Caco-2 (cell line): ENCODE measurements around the gene HOXB7. TPM values are rescaled to one million over a fixed set of nuclear protein-coding genes. Genes with fewer than 3 reads are reported as not detected.
A peak's percentile ranks its signal among the peaks of the same experiment; 100 is the strongest.

ENCODE experiments used
- Bru-seq: library from RNA; stranded (reverse); fragments of 400-500 nt; gene quantifications from one replicate; lab custom pipeline; 2021; lab: Mats Ljungman, UMichigan
- BruChase-seq, 2 experiments: library from RNA; stranded (reverse); fragments of 400-500 nt; gene quantifications; one replicate each; lab custom pipeline; 2021; lab: Mats Ljungman, UMichigan
- BruUV-seq: library from RNA; stranded (reverse); fragments of 400-500 nt; replicated peaks from 2 replicates; lab custom pipeline; 2021; lab: Mats Ljungman, UMichigan
- CTCF ChIA-PET: fragments of 300-600 bp; sonication (Branson Sonifier 250); formaldehyde crosslinking; loops from one replicate; lab custom pipeline; 2022; ENCODE audit warnings: antibody characterized with exemption; lab: Charles Lee
- POLR2A ChIA-PET: fragments of 300-600 bp; sonication (Branson Sonifier 250); formaldehyde crosslinking; loops from one replicate; lab custom pipeline; 2022; ENCODE audit warnings: antibody characterized with exemption; lab: Charles Lee
- DNase-seq, 2 experiments: peaks; one replicate each; pipeline versions ENCODE4 v3.0.0 to v3.0.0-alpha.2; 2020 to 2022
- H3K27me3 ChIP-seq: replicated peaks from 2 replicates; pipeline ENCODE4 v1.6.0; 2011; ENCODE audit warnings: low read length; ENCODE audit not compliant: control insufficient read depth, insufficient read depth
- H3K36me3 ChIP-seq: 2 replicates; pipeline ENCODE4 v1.5.1; 2011; ENCODE audit warnings: low read length; ENCODE audit not compliant: control insufficient read depth, insufficient read depth
- H3K4me1 ChIP-seq: fragments of 250-450 bp; sonication (Bioruptor Pico); 2 replicates; pipeline ENCODE4 v1.5.1; 2020; ENCODE audit warnings: mild to moderate bottlenecking
- H3K4me3 ChIP-seq: 2 replicates; pipeline ENCODE4 v1.5.1; 2011; ENCODE audit warnings: low read depth, mild to moderate bottlenecking, control low read depth, low read length
- H3K9me3 ChIP-seq: fragments of 250-450 bp; sonication (Bioruptor Pico); 2 replicates; pipeline ENCODE4 v1.5.1; 2020; ENCODE audit warnings: mild to moderate bottlenecking, moderate library complexity
- H3K27ac Mint-ChIP-seq: one replicate; pipeline ENCODE4 v1.8.0; 2022; ENCODE audit warnings: mixed read lengths; ENCODE audit not compliant: unreplicated experiment
- H3K27me3 Mint-ChIP-seq: one replicate; pipeline ENCODE4 v1.8.0; 2022; ENCODE audit warnings: mixed read lengths; ENCODE audit not compliant: insufficient read depth, unreplicated experiment
- H3K36me3 Mint-ChIP-seq: one replicate; pipeline ENCODE4 v1.8.0; 2022; ENCODE audit warnings: mild to moderate bottlenecking, mixed read lengths; ENCODE audit not compliant: insufficient read depth, unreplicated experiment
- H3K4me1 Mint-ChIP-seq: one replicate; pipeline ENCODE4 v1.8.0; 2022; ENCODE audit warnings: low read depth, mixed read lengths; ENCODE audit not compliant: unreplicated experiment
- H3K4me3 Mint-ChIP-seq: one replicate; pipeline ENCODE4 v1.8.0; 2022; ENCODE audit warnings: mild to moderate bottlenecking, moderate library complexity, mixed read lengths; ENCODE audit not compliant: unreplicated experiment
- H3K9me3 Mint-ChIP-seq: one replicate; pipeline ENCODE4 v1.8.0; 2022; ENCODE audit warnings: mixed read lengths; ENCODE audit not compliant: unreplicated experiment
- intact Hi-C: fragments of 100-400 bp; cut with micrococcal nuclease; formaldehyde crosslinking; loops from one replicate; pipeline ENCODE4 v1.10.0; 2022; ENCODE audit not compliant: unreplicated experiment
- long read RNA-seq: library from polyadenylated mRNA; stranded (forward); transcript quantifications from one replicate; pipeline ENCODE4 v2.0.0, GENCODE V29; 2022
- total RNA-seq: library from RNA; stranded (reverse); gene quantifications from 2 replicates; pipeline ENCODE4 v1.2.3, GENCODE V29; 2022
- TF ChIP-seq, protein P1 (sequence below), 2 experiments: fragments of 200-600 bp in 1 of 2; IDR thresholded peaks; 1 replicate in 1 of 2; 2 replicates in 1 of 2; pipeline versions ENCODE4 v1.5.1 to v1.8.0; 2011 to 2022; ENCODE audit warnings: antibody characterized with exemption in 1 of 2, control low read depth in 1 of 2, inconsistent platforms in 1 of 2, low read depth in 1 of 2, low read length in 1 of 2, mild to moderate bottlenecking in 1 of 2, moderate library complexity in 1 of 2; ENCODE audit not compliant: insufficient read depth in 1 of 2, severe bottlenecking in 1 of 2, unreplicated experiment in 1 of 2

Gene HOXB7
- 23.7 and 28.2 TPM in 2 replicates for total RNA-seq
- percentile 72 among the genes with signal in this experiment for Bru-seq, nascent RNA
- BruChase-seq, experiment 1, labeled RNA remaining after a 2-hour chase, result percentile 79 among the genes with signal in this experiment
- BruChase-seq, experiment 2, labeled RNA remaining after a 6-hour chase, result percentile 90 among the genes with signal in this experiment
- long read RNA-seq, transcript HOXB7-201 (2 exons, 1,371 nt), result major isoform, 69 of 70 reads
- long read RNA-seq, partial matches to known transcripts, result 1 of 70 reads
- long read RNA-seq, other reads (novel, unspliced or antisense), result 0 of 70 reads

DNA sequence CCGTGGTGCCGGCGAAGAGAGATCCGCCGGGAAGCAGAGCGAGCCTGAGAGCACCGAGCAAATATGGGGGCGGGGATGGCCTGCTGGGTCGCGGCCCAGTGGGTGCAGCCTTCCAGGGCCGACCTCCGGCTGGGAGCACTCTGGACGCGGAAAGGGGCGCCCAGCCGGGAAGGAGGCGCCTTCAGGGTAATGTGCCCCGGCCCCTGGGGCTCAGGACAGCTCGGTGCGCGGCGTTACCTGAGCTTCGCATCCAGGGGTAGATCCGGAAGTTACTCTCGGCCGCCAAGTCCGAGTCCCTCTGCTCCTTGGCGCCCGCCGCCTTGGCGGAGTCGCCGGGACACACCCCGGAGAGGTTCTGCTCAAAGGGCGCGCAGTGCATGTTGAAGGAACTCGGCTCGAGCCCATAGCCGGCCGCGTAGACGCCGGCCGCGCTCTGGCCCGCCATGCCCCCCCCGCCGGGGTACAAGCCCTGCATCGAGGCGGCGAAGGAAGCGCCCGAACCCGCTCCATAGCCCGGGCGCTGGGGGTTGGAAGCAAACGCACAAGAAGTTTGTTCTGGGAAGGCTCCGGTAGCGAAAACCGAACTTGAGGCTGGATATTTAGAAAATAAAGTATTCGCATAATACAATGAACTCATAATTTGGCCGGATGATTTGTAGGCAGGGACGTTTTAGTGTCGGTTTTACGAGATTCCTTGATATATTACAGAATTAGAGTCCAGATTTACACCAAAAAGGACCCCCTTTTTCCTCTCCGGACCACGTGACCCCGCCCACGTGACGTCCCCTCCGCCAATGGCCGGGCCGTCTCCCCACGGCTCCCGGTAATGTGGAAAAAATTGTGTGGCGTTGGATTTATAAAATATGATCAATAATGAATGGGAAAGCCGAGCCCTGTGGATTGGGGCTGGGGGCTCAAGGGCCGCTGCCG is at the start of gene HOXB7:
HOXB7 (minus strand) TSS at position 736 of the 930 bp plus-strand sequence; CDS start at position 637, 99 bp downstream.
- DNase-seq, result peak; percentile 88 to 92
- ChIA-PET POLR2A (interaction anchor here (0.6 to 1.3 kb wide), 4 partner anchors 9 to 804 kb away, joined by 3 to 10 read pairs (median 6); partner anchors contain the start of genes HOXB9 and PHB1), CTCF (interaction anchor here (0.6 to 1.3 kb wide), 8 partner anchors 9 to 1098 kb away, joined by 3 to 7 read pairs (median 6); no protein-coding TSS in a partner anchor)
- Histone ChIP-seq H3K27me3 (no peaks in the 10 kb centered on the region), H3K9me3 (no peaks in the 10 kb centered on the region), H3K36me3 (no peaks in the 10 kb centered on the region), H3K4me1 (peaks cover 9% of the 10 kb centered on the region), H3K4me3 (peak within 1 kb of the TSS; percentile 70)
- H3K4me1 Mint-ChIP-seq, result peaks cover 29% of the 10 kb centered on the region
- no peaks in the 10 kb centered on the region for H3K9me3 Mint-ChIP-seq
- peaks cover 15% of the 10 kb centered on the region for H3K36me3 Mint-ChIP-seq
- peak within 1 kb of the TSS; percentile 72 for H3K27ac Mint-ChIP-seq
- TSS peak; percentile 42 for BruUV-seq
- intact Hi-C loops, result no loop called here
- peak within 1 kb of the TSS; percentile 86 for H3K4me3 Mint-ChIP-seq
- TF ChIP-seq, protein P1, sequence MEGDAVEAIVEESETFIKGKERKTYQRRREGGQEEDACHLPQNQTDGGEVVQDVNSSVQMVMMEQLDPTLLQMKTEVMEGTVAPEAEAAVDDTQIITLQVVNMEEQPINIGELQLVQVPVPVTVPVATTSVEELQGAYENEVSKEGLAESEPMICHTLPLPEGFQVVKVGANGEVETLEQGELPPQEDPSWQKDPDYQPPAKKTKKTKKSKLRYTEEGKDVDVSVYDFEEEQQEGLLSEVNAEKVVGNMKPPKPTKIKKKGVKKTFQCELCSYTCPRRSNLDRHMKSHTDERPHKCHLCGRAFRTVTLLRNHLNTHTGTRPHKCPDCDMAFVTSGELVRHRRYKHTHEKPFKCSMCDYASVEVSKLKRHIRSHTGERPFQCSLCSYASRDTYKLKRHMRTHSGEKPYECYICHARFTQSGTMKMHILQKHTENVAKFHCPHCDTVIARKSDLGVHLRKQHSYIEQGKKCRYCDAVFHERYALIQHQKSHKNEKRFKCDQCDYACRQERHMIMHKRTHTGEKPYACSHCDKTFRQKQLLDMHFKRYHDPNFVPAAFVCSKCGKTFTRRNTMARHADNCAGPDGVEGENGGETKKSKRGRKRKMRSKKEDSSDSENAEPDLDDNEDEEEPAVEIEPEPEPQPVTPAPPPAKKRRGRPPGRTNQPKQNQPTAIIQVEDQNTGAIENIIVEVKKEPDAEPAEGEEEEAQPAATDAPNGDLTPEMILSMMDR (IDR thresholded peaks at IDR 0.05; ENCODE audit: insufficient read depth in 1 of 2, low read depth in 1 of 2, low read length in 1 of 2, severe bottlenecking in 1 of 2, unreplicated experiment in 1 of 2), result no peak
- peaks cover 31% of the 10 kb centered on the region for H3K27me3 Mint-ChIP-seq

DNA sequence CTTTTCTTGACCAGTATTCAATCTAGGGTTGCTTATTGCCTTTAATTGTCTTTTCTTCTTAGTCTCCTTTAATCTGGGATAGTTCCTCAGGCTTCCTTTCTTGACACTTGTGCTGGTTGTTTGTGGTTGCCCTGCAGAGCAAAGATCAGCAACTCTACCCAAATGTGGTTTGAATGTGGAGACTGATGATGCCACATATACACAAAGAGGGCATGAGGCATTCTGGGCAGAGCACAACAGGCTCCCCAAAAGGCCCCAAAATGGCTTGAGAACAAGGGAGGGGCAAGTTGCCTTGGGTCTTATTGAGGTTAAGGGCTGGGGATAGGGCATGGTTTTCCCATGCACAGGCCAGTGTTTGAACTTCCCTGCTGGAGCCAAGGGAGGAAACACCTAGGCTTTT is 45.1 kb upstream of the HOXB7 start:
- Histone ChIP-seq H3K27me3 (no peaks in the 10 kb centered on the region), H3K36me3 (no peaks in the 10 kb centered on the region), H3K4me3 (no peak overlapping the region), H3K4me1 (no peaks in the 10 kb centered on the region), H3K9me3 (no peaks in the 10 kb centered on the region)
- BruUV-seq, result no TSS peak
- POLR2A ChIA-PET, result no interaction called here
- CTCF ChIA-PET, result interaction anchor here (0.6 kb wide), 1 partner anchor 992 kb away, joined by 3 read pairs; no protein-coding TSS in a partner anchor
- Mint-ChIP-seq H3K27ac (no peak overlapping the region), H3K4me3 (no peak overlapping the region), H3K4me1 (no peaks in the 10 kb centered on the region), H3K36me3 (no peaks in the 10 kb centered on the region), H3K27me3 (peaks cover 5% of the 10 kb centered on the region), H3K9me3 (no peaks in the 10 kb centered on the region)
- intact Hi-C loops, result no loop called here
- DNase-seq, result peak in 1 of 2 experiments; percentile 29
- TF ChIP-seq, protein P1 (IDR thresholded peaks at IDR 0.05; ENCODE audit: insufficient read depth in 1 of 2, low read depth in 1 of 2, low read length in 1 of 2, severe bottlenecking in 1 of 2, unreplicated experiment in 1 of 2), result no peak

DNA sequence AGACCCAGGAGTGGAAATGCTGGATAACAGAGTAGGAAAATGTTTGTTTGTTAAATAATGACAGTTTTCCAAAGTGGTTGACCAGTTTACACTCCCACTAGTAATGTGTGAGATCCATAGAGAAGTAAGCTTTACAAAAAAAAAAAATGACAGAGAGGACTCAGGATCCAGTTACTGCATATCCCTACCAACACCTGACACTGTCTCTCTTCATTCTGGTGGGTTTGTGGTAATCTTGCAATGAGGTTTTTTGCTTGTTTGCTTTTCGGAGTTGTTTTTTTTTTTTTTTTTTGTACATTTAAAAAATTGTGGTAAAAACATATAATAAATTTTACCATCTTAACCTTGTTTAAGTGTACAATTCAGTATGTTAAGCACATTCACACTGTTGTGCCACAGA is 38.9 kb upstream of the HOXB7 start:
- intact Hi-C loops, result no loop called here
- no peak for DNase-seq
- ChIA-PET CTCF (no interaction called here), POLR2A (interaction anchor here (0.5 to 0.6 kb wide), 2 partner anchors 23 to 25 kb away, joined by 4 to 8 read pairs; partner anchors contain the start of gene HOXB9)
- H3K27me3 ChIP-seq, result no peaks in the 10 kb centered on the region
- Mint-ChIP-seq H3K4me3 (no peak overlapping the region), H3K27ac (no peak overlapping the region), H3K9me3 (no peaks in the 10 kb centered on the region), H3K4me1 (peaks cover 7% of the 10 kb centered on the region), H3K36me3 (no peaks in the 10 kb centered on the region), H3K27me3 (peaks cover 24% of the 10 kb centered on the region)
- no TSS peak for BruUV-seq
- TF ChIP-seq, protein P1 (IDR thresholded peaks at IDR 0.05; ENCODE audit: insufficient read depth in 1 of 2, low read depth in 1 of 2, low read length in 1 of 2, severe bottlenecking in 1 of 2, unreplicated experiment in 1 of 2), result no peak
- no peak overlapping the region for H3K4me3 ChIP-seq
- no peaks in the 10 kb centered on the region for H3K36me3 ChIP-seq
- peaks cover 9% of the 10 kb centered on the region; the same call in 1 of the 2 replicates for H3K4me1 ChIP-seq
- no peaks in the 10 kb centered on the region for H3K9me3 ChIP-seq
